Bronchial epithelial cell (primary cell): ENCODE data around the gene SLF1. TPM values are rescaled to one million over a fixed set of nuclear protein-coding genes. Genes with fewer than 3 reads are reported as not detected.

Experiments
- DNase-seq: peaks from one replicate; pipeline ENCODE4 v3.0.0-alpha.2; 2010; ENCODE audit warnings: low read depth
- FAIRE-seq: peaks from 2 replicates; lab custom pipeline; 2011; peaks lifted over from hg19 to GRCh38; lab: Jason Lieb, UNC
- H3K27me3 ChIP-seq: 2 replicates; pipeline ENCODE4 v1.5.1; 2011; ENCODE audit warnings: low read length; ENCODE audit not compliant: control insufficient read depth, insufficient read depth
- H3K36me3 ChIP-seq: 2 replicates; pipeline ENCODE4 v1.5.1; 2011; ENCODE audit warnings: low read length; ENCODE audit not compliant: control insufficient read depth, insufficient read depth
- H3K4me3 ChIP-seq: 2 replicates; pipeline ENCODE4 v1.5.1; 2011; ENCODE audit warnings: mild to moderate bottlenecking, low read depth, low read length, control low read depth
- total RNA-seq: library from RNA; depleted of rRNA; stranded (reverse); fragments of >200 nt; gene quantifications from 2 replicates; pipeline ENCODE4 v1.2.1, GENCODE V29; 2014
- TF ChIP-seq, protein P1 (sequence below): IDR thresholded peaks from 2 replicates; pipeline ENCODE4 v1.5.1; 2011; ENCODE audit warnings: mild to moderate bottlenecking, moderate library complexity, low read length, control low read depth, inconsistent platforms; ENCODE audit not compliant: insufficient read depth, severe bottlenecking

SLF1 gene
- total RNA-seq, 1 donor from 2014 or later: 2.9 TPM

GRCh38 chr5:94744906-94745305, 126.4 kb downstream of the SLF1 start:
- DNase-seq: no peak
- Histone ChIP-seq H3K4me3 (no peak overlapping the region), H3K36me3 (no peaks in the 10 kb centered on the region), H3K27me3 (no peaks in the 10 kb centered on the region)
- TF ChIP-seq, protein P1, sequence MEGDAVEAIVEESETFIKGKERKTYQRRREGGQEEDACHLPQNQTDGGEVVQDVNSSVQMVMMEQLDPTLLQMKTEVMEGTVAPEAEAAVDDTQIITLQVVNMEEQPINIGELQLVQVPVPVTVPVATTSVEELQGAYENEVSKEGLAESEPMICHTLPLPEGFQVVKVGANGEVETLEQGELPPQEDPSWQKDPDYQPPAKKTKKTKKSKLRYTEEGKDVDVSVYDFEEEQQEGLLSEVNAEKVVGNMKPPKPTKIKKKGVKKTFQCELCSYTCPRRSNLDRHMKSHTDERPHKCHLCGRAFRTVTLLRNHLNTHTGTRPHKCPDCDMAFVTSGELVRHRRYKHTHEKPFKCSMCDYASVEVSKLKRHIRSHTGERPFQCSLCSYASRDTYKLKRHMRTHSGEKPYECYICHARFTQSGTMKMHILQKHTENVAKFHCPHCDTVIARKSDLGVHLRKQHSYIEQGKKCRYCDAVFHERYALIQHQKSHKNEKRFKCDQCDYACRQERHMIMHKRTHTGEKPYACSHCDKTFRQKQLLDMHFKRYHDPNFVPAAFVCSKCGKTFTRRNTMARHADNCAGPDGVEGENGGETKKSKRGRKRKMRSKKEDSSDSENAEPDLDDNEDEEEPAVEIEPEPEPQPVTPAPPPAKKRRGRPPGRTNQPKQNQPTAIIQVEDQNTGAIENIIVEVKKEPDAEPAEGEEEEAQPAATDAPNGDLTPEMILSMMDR: no peak
- FAIRE-seq: no peak

DNA sequence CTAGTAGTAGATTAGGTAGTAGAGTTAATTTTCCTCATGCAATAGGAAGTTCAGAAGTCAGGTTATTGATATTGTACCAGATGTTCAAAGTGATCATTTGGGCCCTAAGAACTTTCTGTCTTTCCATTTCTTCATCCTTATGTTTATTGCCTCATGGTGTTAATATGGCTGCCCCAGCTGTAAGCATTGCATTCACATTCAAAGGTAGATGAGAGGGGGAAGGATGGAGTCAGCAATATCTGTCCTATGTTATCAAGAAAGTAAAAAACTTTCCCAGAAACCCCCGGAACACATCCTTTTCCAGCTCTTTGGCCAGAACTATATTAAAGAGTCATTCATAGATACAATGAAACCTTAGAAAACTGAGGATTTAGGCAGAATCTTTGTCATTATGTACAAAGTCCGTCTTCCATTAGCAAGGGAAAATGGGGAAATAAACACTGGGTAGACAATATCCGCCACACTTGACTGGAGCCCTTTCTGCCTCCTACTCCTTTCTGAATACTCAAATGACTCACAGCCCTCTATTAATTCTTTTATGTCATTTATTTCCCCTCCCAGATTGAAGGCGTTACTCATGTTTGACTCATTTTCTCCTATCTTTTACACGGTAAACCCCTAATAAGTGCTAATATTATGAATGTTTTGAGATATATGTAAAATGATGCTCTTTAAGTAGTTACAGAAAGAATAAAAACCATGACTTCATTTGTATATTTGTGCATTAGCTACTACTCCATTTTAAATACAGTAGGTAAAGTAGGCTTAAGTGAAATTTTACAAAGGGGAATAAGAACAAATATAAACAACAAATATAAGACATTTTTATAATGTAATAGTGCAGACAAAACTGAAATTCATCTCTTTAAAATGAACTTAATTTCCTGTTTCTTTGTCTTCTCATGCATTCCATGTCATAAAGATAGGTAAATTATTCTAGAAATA, 127.6 kb downstream of the SLF1 start:
- Histone ChIP-seq H3K36me3 (no peaks in the 10 kb centered on the region), H3K27me3 (no peaks in the 10 kb centered on the region), H3K4me3 (no peak overlapping the region)
- TF ChIP-seq, protein P1: no peak
- DNase-seq: peak; percentile 93
- no peak for FAIRE-seq

DNA sequence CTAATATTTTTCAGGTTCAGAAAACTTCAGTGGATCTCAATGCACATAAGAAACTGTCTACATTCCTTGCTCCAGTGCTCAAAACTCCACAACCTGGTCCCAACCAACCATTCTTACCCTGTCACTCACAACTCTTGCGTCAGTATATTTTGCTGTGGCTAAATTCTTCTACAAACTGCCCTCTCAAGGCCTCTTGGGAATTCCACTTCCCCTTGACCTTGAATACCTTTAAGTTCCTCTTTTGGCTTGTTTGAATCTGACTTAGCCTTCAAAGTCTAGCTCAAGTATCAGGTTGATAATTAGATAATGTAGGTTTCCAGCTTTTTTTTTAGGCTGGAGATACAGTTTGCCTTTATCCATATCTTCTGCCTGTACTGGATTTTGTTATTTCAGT, 128.3 kb downstream of the SLF1 start:
- Histone ChIP-seq H3K27me3 (no peaks in the 10 kb centered on the region), H3K4me3 (no peak overlapping the region), H3K36me3 (no peaks in the 10 kb centered on the region)
- TF ChIP-seq, protein P1: no peak
- DNase-seq: no peak
- no peak for FAIRE-seq

Other genes starting within 250 kb of the SLF1 start
- 0.26 and 0.51 TPM in 2 replicates for gene KIAA0825, start 65 bp upstream of the SLF1 start, total RNA-seq